Measurements from ENCODE around the gene JAKMIP3.

Gene JAKMIP3

GRCh38 chr10:132039371-132039770, 26.4 kb upstream of the JAKMIP3 start:
- H3K4me2 ChIP-seq (ENCODE audit: low read length) = no peak overlapping the region
- H2AFZ ChIP-seq (ENCODE audit: low read depth, low read length) = no peak overlapping the region
- TF ChIP-seq EZH2phosphoT487 (IDR thresholded peaks at IDR 0.05; ENCODE audit: low read depth) = no peak
- TF ChIP-seq, protein P1, sequence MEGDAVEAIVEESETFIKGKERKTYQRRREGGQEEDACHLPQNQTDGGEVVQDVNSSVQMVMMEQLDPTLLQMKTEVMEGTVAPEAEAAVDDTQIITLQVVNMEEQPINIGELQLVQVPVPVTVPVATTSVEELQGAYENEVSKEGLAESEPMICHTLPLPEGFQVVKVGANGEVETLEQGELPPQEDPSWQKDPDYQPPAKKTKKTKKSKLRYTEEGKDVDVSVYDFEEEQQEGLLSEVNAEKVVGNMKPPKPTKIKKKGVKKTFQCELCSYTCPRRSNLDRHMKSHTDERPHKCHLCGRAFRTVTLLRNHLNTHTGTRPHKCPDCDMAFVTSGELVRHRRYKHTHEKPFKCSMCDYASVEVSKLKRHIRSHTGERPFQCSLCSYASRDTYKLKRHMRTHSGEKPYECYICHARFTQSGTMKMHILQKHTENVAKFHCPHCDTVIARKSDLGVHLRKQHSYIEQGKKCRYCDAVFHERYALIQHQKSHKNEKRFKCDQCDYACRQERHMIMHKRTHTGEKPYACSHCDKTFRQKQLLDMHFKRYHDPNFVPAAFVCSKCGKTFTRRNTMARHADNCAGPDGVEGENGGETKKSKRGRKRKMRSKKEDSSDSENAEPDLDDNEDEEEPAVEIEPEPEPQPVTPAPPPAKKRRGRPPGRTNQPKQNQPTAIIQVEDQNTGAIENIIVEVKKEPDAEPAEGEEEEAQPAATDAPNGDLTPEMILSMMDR (IDR thresholded peaks at IDR 0.05; ENCODE audit: low read depth, low read length) = no peak
- no peak overlapping the region for H3K4me3 ChIP-seq (ENCODE audit: low read length)
- no peak overlapping the region for H3K27ac ChIP-seq (ENCODE audit: low read length)
- no peaks in the 10 kb centered on the region for H3K79me2 ChIP-seq (ENCODE audit: low read length)
- no peaks in the 10 kb centered on the region for H3K9me3 ChIP-seq (ENCODE audit: insufficient read depth, low read length)
- H4K20me1 ChIP-seq (ENCODE audit: insufficient read depth, low read length) = no peaks in the 10 kb centered on the region
- no peaks in the 10 kb centered on the region for H3K27me3 ChIP-seq (ENCODE audit: low read depth, low read length)
- H3K36me3 ChIP-seq (replicated peaks; ENCODE audit: low read depth, low read length) = no peaks in the 10 kb centered on the region
- no peaks in the 10 kb centered on the region for H3K4me1 ChIP-seq (ENCODE audit: low read length)
- no peak overlapping the region for H3K9ac ChIP-seq (ENCODE audit: low read length)

DNA sequence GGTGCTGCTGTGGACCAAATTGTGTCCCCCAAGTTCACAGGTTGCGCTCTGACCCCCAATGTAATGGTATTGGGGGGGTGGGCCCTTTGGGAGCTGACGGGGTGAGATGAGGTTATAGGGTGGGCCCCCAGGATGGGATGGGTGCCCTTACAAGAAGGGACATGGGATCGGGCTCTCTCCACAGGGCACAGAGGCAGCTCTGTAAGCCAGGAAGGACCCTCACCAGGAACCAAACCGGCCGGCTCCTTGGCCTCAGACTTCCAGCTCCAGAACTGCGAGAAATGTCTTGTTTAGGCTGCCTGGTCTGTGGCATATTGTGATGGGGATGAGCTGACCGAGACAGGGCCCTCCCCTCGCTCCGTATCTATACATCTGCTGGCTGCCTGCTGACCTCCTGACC, 25.7 kb upstream of the JAKMIP3 start:
- H3K79me2 ChIP-seq (ENCODE audit: low read length) = no peaks in the 10 kb centered on the region
- H2AFZ ChIP-seq (ENCODE audit: low read depth, low read length) = no peak overlapping the region
- H3K4me2 ChIP-seq (ENCODE audit: low read length) = no peak overlapping the region
- no peaks in the 10 kb centered on the region for H3K9me3 ChIP-seq (ENCODE audit: insufficient read depth, low read length)
- no peak overlapping the region for H3K4me3 ChIP-seq (ENCODE audit: low read length)
- no peak overlapping the region for H3K27ac ChIP-seq (ENCODE audit: low read length)
- TF ChIP-seq EZH2phosphoT487 (IDR thresholded peaks at IDR 0.05; ENCODE audit: low read depth) = no peak
- TF ChIP-seq, protein P1 (IDR thresholded peaks at IDR 0.05; ENCODE audit: low read depth, low read length) = no peak
- H3K36me3 ChIP-seq (replicated peaks; ENCODE audit: low read depth, low read length) = no peaks in the 10 kb centered on the region
- H4K20me1 ChIP-seq (ENCODE audit: insufficient read depth, low read length) = no peaks in the 10 kb centered on the region
- no peaks in the 10 kb centered on the region for H3K4me1 ChIP-seq (ENCODE audit: low read length)
- H3K27me3 ChIP-seq (ENCODE audit: low read depth, low read length) = no peaks in the 10 kb centered on the region
- H3K9ac ChIP-seq (ENCODE audit: low read length) = no peak overlapping the region

DNA sequence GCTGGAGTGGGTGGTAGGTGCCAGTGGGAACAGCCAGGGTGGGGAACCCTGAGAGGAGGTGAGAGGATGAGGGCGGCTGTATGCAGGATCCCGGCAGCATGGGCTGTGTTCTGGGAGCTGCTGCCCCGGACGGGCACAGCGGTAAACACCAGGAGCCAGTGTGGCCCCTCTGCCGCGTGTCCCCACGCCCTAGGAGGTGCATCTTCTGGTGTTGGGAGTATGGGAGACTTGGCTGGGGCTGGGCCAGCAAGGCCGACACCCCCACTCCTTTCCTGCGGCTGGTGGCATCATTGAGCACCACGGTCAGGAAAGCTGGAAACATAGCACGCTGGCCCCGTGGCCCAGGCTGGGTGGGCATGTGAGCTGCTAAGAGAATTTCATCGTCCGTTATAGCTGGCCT, 24.4 kb upstream of the JAKMIP3 start:
- H3K36me3 ChIP-seq (replicated peaks; ENCODE audit: low read depth, low read length) = no peaks in the 10 kb centered on the region
- no peak overlapping the region for H3K4me3 ChIP-seq (ENCODE audit: low read length)
- no peak overlapping the region for H3K27ac ChIP-seq (ENCODE audit: low read length)
- no peaks in the 10 kb centered on the region for H4K20me1 ChIP-seq (ENCODE audit: insufficient read depth, low read length)
- H2AFZ ChIP-seq (ENCODE audit: low read depth, low read length) = no peak overlapping the region
- TF ChIP-seq EZH2phosphoT487 (IDR thresholded peaks at IDR 0.05; ENCODE audit: low read depth) = no peak
- TF ChIP-seq, protein P1 (IDR thresholded peaks at IDR 0.05; ENCODE audit: low read depth, low read length) = no peak
- no peaks in the 10 kb centered on the region for H3K4me1 ChIP-seq (ENCODE audit: low read length)
- no peak overlapping the region for H3K4me2 ChIP-seq (ENCODE audit: low read length)
- no peaks in the 10 kb centered on the region for H3K79me2 ChIP-seq (ENCODE audit: low read length)
- no peaks in the 10 kb centered on the region for H3K9me3 ChIP-seq (ENCODE audit: insufficient read depth, low read length)
- H3K9ac ChIP-seq (ENCODE audit: low read length) = no peak overlapping the region
- H3K27me3 ChIP-seq (ENCODE audit: low read depth, low read length) = no peaks in the 10 kb centered on the region

- H3K9ac ChIP-seq (ENCODE audit: low read length) = no peak overlapping the region
- H3K9me3 ChIP-seq (ENCODE audit: insufficient read depth, low read length) = no peaks in the 10 kb centered on the region
- TF ChIP-seq, protein P1 (IDR thresholded peaks at IDR 0.05; ENCODE audit: low read depth, low read length) = no peak
- TF ChIP-seq EZH2phosphoT487 (IDR thresholded peaks at IDR 0.05; ENCODE audit: low read depth) = no peak
- no peaks in the 10 kb centered on the region for H4K20me1 ChIP-seq (ENCODE audit: insufficient read depth, low read length)
- no peaks in the 10 kb centered on the region for H3K79me2 ChIP-seq (ENCODE audit: low read length)
- H3K27me3 ChIP-seq (ENCODE audit: low read depth, low read length) = no peaks in the 10 kb centered on the region
- H3K27ac ChIP-seq (ENCODE audit: low read length) = no peak overlapping the region
- H3K4me2 ChIP-seq (ENCODE audit: low read length) = no peak overlapping the region
- no peak overlapping the region for H3K4me3 ChIP-seq (ENCODE audit: low read length)
- H3K4me1 ChIP-seq (ENCODE audit: low read length) = no peaks in the 10 kb centered on the region
- H2AFZ ChIP-seq (ENCODE audit: low read depth, low read length) = no peak overlapping the region
- H3K36me3 ChIP-seq (replicated peaks; ENCODE audit: low read depth, low read length) = no peaks in the 10 kb centered on the region
Measured at GRCh38 chr10:132043861-132044695, 21.7 kb upstream of the JAKMIP3 start.
